A673 (cell line): ENCODE results near the gene CFAP68. TPM values are rescaled to one million over a fixed set of nuclear protein-coding genes. Genes with fewer than 3 reads are reported as not detected.
"Not testable (repeated sequence)": the region's sequence is repeated elsewhere in the genome, so short reads cannot be mapped to it uniquely, and the experiment has no call there.

Experiments
- BruUV-seq: library from RNA; stranded (reverse); fragments of 400-500 nt; replicated peaks from 2 replicates; lab custom pipeline; 2021; lab: Mats Ljungman, UMichigan
- CTCF ChIA-PET: fragments of 300-600 bp; sonication (Branson Sonifier 250); formaldehyde crosslinking; loops from one replicate; lab custom pipeline; 2022; ENCODE audit warnings: antibody characterized with exemption; lab: Charles Lee
- POLR2A ChIA-PET: fragments of 300-600 bp; sonication (Branson Sonifier 250); formaldehyde crosslinking; loops from one replicate; lab custom pipeline; 2022; ENCODE audit warnings: antibody characterized with exemption; ENCODE audit not compliant: low non-redundant PET; lab: Charles Lee
- DNase-seq: peaks from one replicate; pipeline ENCODE4 v3.0.0-alpha.2; 2015; ENCODE audit warnings: low spot score
- H3K27ac ChIP-seq: fragments of 200-600 bp; sonication (generic); 2 replicates; pipeline ENCODE4 v1.5.1; 2016; ENCODE audit warnings: mixed run types, low read depth, mild to moderate bottlenecking, mixed read lengths, antibody characterized with exemption, low read length; ENCODE audit not compliant: poor library complexity, severe bottlenecking
- H3K27me3 ChIP-seq: fragments of 200-600 bp; sonication (generic); replicated peaks from 2 replicates; pipeline ENCODE4 v1.6.1; 2017; ENCODE audit warnings: mixed run types, low read depth, mild to moderate bottlenecking, mixed read lengths, antibody characterized with exemption, low read length; ENCODE audit not compliant: insufficient read depth, poor library complexity
- H3K36me3 ChIP-seq: fragments of 200-600 bp; sonication (generic); 2 replicates; pipeline ENCODE4 v1.6.1; 2016; ENCODE audit warnings: mixed run types, mild to moderate bottlenecking, mixed read lengths, antibody characterized with exemption, low read length; ENCODE audit not compliant: insufficient read depth, poor library complexity, severe bottlenecking
- H3K4me1 ChIP-seq: fragments of 200-600 bp; sonication (generic); 2 replicates; pipeline ENCODE4 v1.6.1; 2017; ENCODE audit warnings: mixed run types, mild to moderate bottlenecking, mixed read lengths, antibody characterized with exemption, low read length; ENCODE audit not compliant: insufficient read depth, poor library complexity, severe bottlenecking
- H3K4me3 ChIP-seq: fragments of 200-600 bp; sonication (generic); 2 replicates; pipeline ENCODE4 v1.5.1; 2016; ENCODE audit warnings: low read depth, mixed run types, mild to moderate bottlenecking, mixed read lengths, low read length; ENCODE audit not compliant: poor library complexity, severe bottlenecking
- H3K9me3 ChIP-seq: fragments of 200-600 bp; sonication (generic); 2 replicates; pipeline ENCODE4 v1.6.1; 2016; ENCODE audit warnings: mixed run types, low read depth, mild to moderate bottlenecking, mixed read lengths, antibody characterized with exemption, low read length; ENCODE audit not compliant: poor library complexity, severe bottlenecking
- EZH2 ChIP-seq: fragments of 200-600 bp; sonication (generic); IDR thresholded peaks from 2 replicates; pipeline ENCODE4 v1.6.1; 2017; ENCODE audit warnings: borderline replicate concordance, low read depth, mild to moderate bottlenecking, mixed read lengths, antibody characterized with exemption, low read length; ENCODE audit not compliant: poor library complexity, severe bottlenecking
- intact Hi-C: fragments of 100-400 bp; cut with micrococcal nuclease; formaldehyde crosslinking; loops from one replicate; pipeline ENCODE4 v1.10.0; 2022; ENCODE audit not compliant: unreplicated experiment
- total RNA-seq: library from RNA; stranded (reverse); gene quantifications from 2 replicates; pipeline ENCODE4 v1.2.3, GENCODE V29; 2021
- TF ChIP-seq, protein P1 (sequence below): fragments of 300-800, 200-600 bp; sonication (generic); conservative IDR thresholded peaks from 2 replicates; pipeline ENCODE4 v1.5.1; 2017; ENCODE audit warnings: low read depth, mild to moderate bottlenecking, antibody characterized with exemption, low read length, moderate library complexity, mixed read lengths

CFAP68 gene
- total RNA-seq, 1 experiment from 2014 or later = 16.9 TPM

DNA sequence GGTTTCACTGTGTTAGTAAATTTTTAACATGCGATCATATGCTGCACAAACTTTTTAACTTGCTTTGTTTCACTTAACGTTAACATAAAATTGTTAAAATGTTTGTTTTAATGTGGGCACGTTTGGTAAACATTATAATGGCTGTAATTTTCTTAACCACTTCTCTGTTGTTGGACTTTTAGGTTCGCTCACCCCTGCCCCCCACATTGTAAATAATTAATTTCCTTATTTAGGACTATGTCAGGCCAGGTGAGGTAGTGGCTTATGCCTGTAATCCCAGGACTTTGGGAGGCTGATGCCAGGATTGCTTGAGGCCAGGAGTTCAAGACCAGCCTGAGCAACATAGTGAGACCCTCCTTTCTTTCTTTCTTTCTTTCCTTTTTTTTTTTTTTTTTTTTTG lies 51.1 kb downstream of the CFAP68 start:
- intact Hi-C loops = loop anchor here (2.0 to 10.0 kb wide), 4 partner anchors 52 to 154 kb away; partner anchors contain the start of genes SDHD and TIMM8B
- Histone ChIP-seq H3K9me3 (no peaks in the 10 kb centered on the region), H3K27me3 (no peaks in the 10 kb centered on the region), H3K36me3 (no peaks in the 10 kb centered on the region), H3K4me3 (no peak overlapping the region), H3K27ac (no peak overlapping the region), H3K4me1 (peaks cover 10% of the 10 kb centered on the region)
- BruUV-seq = no TSS peak
- no peak for TF ChIP-seq EZH2
- TF ChIP-seq, protein P1, sequence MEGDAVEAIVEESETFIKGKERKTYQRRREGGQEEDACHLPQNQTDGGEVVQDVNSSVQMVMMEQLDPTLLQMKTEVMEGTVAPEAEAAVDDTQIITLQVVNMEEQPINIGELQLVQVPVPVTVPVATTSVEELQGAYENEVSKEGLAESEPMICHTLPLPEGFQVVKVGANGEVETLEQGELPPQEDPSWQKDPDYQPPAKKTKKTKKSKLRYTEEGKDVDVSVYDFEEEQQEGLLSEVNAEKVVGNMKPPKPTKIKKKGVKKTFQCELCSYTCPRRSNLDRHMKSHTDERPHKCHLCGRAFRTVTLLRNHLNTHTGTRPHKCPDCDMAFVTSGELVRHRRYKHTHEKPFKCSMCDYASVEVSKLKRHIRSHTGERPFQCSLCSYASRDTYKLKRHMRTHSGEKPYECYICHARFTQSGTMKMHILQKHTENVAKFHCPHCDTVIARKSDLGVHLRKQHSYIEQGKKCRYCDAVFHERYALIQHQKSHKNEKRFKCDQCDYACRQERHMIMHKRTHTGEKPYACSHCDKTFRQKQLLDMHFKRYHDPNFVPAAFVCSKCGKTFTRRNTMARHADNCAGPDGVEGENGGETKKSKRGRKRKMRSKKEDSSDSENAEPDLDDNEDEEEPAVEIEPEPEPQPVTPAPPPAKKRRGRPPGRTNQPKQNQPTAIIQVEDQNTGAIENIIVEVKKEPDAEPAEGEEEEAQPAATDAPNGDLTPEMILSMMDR = no peak
- no peak for DNase-seq
- POLR2A ChIA-PET = no interaction called here
- CTCF ChIA-PET = interaction anchor here (0.5 kb wide), 1 partner anchor 118 kb away, joined by 6 read pairs; no protein-coding TSS in a partner anchor

DNA sequence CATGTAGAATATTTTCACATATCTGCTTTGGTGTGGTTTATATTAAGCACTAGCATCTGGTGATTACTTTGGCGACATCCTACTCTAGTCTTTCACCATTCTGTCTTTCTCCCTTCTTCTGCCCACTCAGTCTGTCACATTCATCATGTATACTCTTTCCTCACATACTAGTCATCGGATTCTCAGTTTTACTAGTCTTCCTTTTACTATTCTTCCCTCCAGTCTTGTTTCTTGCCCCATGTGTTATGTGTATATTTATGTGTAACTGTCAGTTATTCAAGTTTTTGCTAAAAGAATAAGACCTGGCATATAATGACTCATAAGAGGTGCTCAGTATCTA lies 53.2 kb downstream of the CFAP68 start:
- no peak overlapping the region for H3K27ac ChIP-seq
- no peak overlapping the region for H3K4me3 ChIP-seq
- H3K4me1 ChIP-seq = peaks cover 16% of the 10 kb centered on the region
- no peak for DNase-seq
- no peaks in the 10 kb centered on the region for H3K27me3 ChIP-seq
- BruUV-seq = no TSS peak
- ChIA-PET POLR2A (no interaction called here), CTCF (interaction anchor here (0.7 kb wide), 1 partner anchor 49 kb away, joined by 7 read pairs; no protein-coding TSS in a partner anchor)
- intact Hi-C loops = loop anchor here (5.0 to 10.0 kb wide), 3 partner anchors 50 to 152 kb away; partner anchors contain the start of genes SDHD and TIMM8B
- no peak for TF ChIP-seq EZH2
- TF ChIP-seq, protein P1 = no peak
- H3K9me3 ChIP-seq = no peaks in the 10 kb centered on the region
- H3K36me3 ChIP-seq = no peaks in the 10 kb centered on the region

DNA sequence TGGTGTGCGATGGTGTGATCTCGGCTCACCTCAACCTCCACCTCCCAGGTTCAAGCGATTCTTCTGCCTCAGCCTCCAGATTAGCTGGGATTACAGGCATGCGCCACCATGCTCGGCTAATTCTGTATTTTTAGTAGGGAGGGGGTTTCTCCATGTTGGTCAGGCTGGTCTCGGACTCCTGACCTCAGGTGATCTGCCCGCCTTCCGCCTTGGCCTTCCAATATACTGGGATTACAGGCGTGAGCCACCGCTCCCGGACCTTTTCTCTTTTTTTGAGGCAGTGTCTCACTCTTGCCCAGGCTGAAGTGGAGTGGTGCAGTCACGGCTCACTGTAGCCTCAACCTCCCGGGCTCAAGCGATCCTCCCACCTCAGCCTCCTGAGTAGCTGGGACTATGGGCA lies 53.8 kb downstream of the CFAP68 start:
- intact Hi-C loops = loop anchor here (5.0 to 10.0 kb wide), 3 partner anchors 49 to 152 kb away; partner anchors contain the start of genes SDHD and TIMM8B
- POLR2A ChIA-PET = not testable (repeated sequence)

DNA sequence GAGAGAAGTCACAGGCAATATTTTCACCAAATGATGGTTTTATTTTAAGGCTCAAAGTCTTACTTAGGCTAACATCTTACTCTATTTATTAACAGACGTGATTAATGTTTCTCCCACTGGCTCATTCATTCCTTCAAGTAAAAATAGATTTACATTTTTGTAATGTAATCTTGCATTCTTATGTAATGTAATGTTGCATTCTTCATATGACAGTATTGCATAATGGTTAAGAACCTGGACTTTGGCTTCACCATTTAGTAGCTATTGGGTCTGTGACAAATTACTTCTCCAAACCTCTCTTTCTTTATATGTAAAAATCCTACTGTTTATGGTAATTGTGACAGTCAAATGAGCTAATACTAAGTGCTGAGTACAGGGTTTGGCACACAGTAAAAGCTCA lies 54.5 kb downstream of the CFAP68 start:
- no peak for DNase-seq
- ChIA-PET POLR2A (no interaction called here), CTCF (no interaction called here)
- TF ChIP-seq EZH2 = no peak
- TF ChIP-seq, protein P1 = no peak
- BruUV-seq = no TSS peak
- H3K36me3 ChIP-seq = no peaks in the 10 kb centered on the region
- H3K4me1 ChIP-seq = peaks cover 29% of the 10 kb centered on the region
- H3K27ac ChIP-seq = no peak overlapping the region
- intact Hi-C loops = loop anchor here (5.0 to 10.0 kb wide), 3 partner anchors 48 to 151 kb away; partner anchors contain the start of genes SDHD and TIMM8B
- no peak overlapping the region for H3K4me3 ChIP-seq
- no peaks in the 10 kb centered on the region for H3K27me3 ChIP-seq
- H3K9me3 ChIP-seq = no peaks in the 10 kb centered on the region

More for the DNA sequence above, 53.8 kb downstream of the CFAP68 start:
- BruUV-seq, H3K27me3 ChIP-seq, CTCF ChIA-PET, H3K4me3 ChIP-seq, H3K9me3 ChIP-seq, H3K36me3 ChIP-seq, DNase-seq, H3K27ac ChIP-seq: not testable (repeated sequence)
- peaks cover 22% of the 10 kb centered on the region for H3K4me1 ChIP-seq
